HG03025 (cell line): ENCODE data around the gene TMEM52B.

Source experiments
- ATAC-seq: cut with Tn5 transposase; IDR thresholded peaks from one replicate; pipeline ENCODE4 v1.9.1; 2021; ENCODE audit warnings: mild to moderate bottlenecking, moderate library complexity; ENCODE audit not compliant: unreplicated experiment, low FRiP score

Gene TMEM52B

GRCh38 chr12:10236720-10237119, 57.9 kb downstream of the TMEM52B start:
- no peak for ATAC-seq

DNA sequence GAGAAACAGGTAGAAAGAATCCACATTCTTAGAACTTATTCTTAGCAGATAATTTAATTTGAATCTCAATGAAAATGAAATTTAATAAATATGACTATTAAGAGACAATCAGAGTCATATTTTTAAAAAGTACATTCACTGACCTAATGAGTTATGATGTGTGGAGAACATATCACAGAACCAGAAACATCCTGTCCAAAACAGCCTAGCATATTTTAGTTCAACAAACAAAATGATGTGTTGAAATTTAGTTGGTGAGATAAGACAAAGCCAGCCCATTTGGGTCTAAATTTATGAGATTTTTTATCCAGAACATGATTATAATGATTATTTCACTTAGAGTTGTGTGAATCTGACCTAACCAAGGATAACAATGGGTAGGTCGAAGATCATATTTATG, 59.7 kb downstream of the TMEM52B start:
- ATAC-seq: no peak

- ATAC-seq: no peak
Observed at GRCh38 chr12:10241290-10241689, 62.5 kb downstream of the TMEM52B start.
